ENCODE data around the gene RITA1. TPM values are rescaled to one million over a fixed set of nuclear protein-coding genes. Genes with fewer than 3 reads are reported as not detected.

Gene RITA1
- total RNA-seq, 1 donor from 2014 or later = 19.9 TPM

DNA sequence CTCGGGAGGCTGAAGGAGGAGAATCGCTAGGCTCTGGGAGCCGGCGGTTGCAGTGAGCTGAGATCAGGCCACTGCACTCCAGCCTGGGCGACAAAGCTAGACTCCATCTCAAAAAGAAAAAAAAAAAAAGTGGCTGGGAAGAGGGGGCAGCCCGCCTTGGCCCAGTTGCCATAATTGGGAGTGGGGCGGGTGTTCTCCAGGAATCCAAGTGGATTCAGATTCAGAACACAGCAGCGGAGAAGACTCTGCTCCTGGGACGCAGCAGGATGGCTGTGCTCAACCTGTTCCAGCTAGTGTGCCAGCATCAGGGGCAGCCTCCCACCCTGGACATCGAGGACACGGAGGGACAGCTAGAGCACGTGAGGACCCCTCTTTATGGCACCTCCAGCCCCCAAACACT lies 30.5 kb upstream of the RITA1 start:
- H3K4me3 Mint-ChIP-seq (ENCODE audit: unreplicated experiment) = no peak overlapping the region
- peaks cover 14% of the 10 kb centered on the region for H3K27me3 Mint-ChIP-seq (ENCODE audit: unreplicated experiment)
- DNase-seq (ENCODE audit: extremely low spot score, unreplicated experiment) = no peak
- H3K27ac Mint-ChIP-seq (ENCODE audit: unreplicated experiment) = no peak overlapping the region
- H3K4me1 Mint-ChIP-seq (ENCODE audit: unreplicated experiment) = peaks cover 9% of the 10 kb centered on the region
- no peaks in the 10 kb centered on the region for H3K9me3 Mint-ChIP-seq (ENCODE audit: unreplicated experiment)
- TF ChIP-seq, protein P1, sequence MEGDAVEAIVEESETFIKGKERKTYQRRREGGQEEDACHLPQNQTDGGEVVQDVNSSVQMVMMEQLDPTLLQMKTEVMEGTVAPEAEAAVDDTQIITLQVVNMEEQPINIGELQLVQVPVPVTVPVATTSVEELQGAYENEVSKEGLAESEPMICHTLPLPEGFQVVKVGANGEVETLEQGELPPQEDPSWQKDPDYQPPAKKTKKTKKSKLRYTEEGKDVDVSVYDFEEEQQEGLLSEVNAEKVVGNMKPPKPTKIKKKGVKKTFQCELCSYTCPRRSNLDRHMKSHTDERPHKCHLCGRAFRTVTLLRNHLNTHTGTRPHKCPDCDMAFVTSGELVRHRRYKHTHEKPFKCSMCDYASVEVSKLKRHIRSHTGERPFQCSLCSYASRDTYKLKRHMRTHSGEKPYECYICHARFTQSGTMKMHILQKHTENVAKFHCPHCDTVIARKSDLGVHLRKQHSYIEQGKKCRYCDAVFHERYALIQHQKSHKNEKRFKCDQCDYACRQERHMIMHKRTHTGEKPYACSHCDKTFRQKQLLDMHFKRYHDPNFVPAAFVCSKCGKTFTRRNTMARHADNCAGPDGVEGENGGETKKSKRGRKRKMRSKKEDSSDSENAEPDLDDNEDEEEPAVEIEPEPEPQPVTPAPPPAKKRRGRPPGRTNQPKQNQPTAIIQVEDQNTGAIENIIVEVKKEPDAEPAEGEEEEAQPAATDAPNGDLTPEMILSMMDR (IDR thresholded peaks at IDR 0.05) = no peak
- peaks cover 24% of the 10 kb centered on the region for H3K36me3 Mint-ChIP-seq (ENCODE audit: unreplicated experiment)

GRCh38 chr12:113155646-113156045 lies 29.9 kb upstream of the RITA1 start:
- DNase-seq (ENCODE audit: extremely low spot score, unreplicated experiment) = no peak

GRCh38 chr12:113157218-113157859 lies 28.2 kb upstream of the RITA1 start:
- Mint-ChIP-seq H3K27ac (ENCODE audit: unreplicated experiment) (no peak overlapping the region), H3K9me3 (ENCODE audit: unreplicated experiment) (no peaks in the 10 kb centered on the region), H3K4me3 (ENCODE audit: unreplicated experiment) (no peak overlapping the region), H3K36me3 (ENCODE audit: unreplicated experiment) (peaks cover 38% of the 10 kb centered on the region), H3K27me3 (ENCODE audit: unreplicated experiment) (peaks cover 8% of the 10 kb centered on the region), H3K4me1 (ENCODE audit: unreplicated experiment) (peaks cover 7% of the 10 kb centered on the region)
- no peak for DNase-seq (ENCODE audit: extremely low spot score, unreplicated experiment)
- TF ChIP-seq, protein P1 (IDR thresholded peaks at IDR 0.05) = no peak

More at GRCh38 chr12:113155646-113156045, 29.9 kb upstream of the RITA1 start:
- H3K4me1 Mint-ChIP-seq (ENCODE audit: unreplicated experiment) = peaks cover 6% of the 10 kb centered on the region
- TF ChIP-seq, protein P1 (IDR thresholded peaks at IDR 0.05) = no peak
- no peak overlapping the region for H3K4me3 Mint-ChIP-seq (ENCODE audit: unreplicated experiment)
- peaks cover 14% of the 10 kb centered on the region for H3K27me3 Mint-ChIP-seq (ENCODE audit: unreplicated experiment)
- peaks cover 28% of the 10 kb centered on the region for H3K36me3 Mint-ChIP-seq (ENCODE audit: unreplicated experiment)
- H3K27ac Mint-ChIP-seq (ENCODE audit: unreplicated experiment) = no peak overlapping the region
- H3K9me3 Mint-ChIP-seq (ENCODE audit: unreplicated experiment) = no peaks in the 10 kb centered on the region

- peaks cover 45% of the 10 kb centered on the region for H3K36me3 Mint-ChIP-seq (ENCODE audit: unreplicated experiment)
Measured at GRCh38 chr12:113158439-113159203, 26.9 kb upstream of the RITA1 start.

DNA sequence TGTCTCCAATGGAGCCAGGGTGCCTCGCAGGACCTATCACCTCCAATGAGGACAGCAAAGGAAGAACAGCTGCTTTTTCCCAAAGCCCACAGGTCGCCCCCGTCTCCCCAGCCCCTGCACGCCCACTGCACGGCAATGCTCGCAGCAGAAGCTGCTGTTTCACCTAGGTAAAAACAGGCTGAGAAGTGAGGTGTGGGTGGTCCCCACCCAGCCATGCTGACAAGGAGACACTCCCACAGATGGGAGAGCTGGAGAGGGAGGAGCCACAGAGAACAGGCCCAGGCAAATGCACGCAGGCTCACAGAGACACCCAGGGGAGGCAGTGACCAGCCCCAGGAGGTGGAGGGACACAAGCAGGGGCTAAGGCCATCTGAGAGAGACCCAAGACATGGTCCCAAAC lies 25.6 kb upstream of the RITA1 start:
- Mint-ChIP-seq H3K27me3 (ENCODE audit: unreplicated experiment) (no peaks in the 10 kb centered on the region), H3K4me3 (ENCODE audit: unreplicated experiment) (no peak overlapping the region), H3K9me3 (ENCODE audit: unreplicated experiment) (no peaks in the 10 kb centered on the region), H3K4me1 (ENCODE audit: unreplicated experiment) (peaks cover 2% of the 10 kb centered on the region), H3K36me3 (ENCODE audit: unreplicated experiment) (peaks cover 48% of the 10 kb centered on the region), H3K27ac (ENCODE audit: unreplicated experiment) (no peak overlapping the region)
- DNase-seq (ENCODE audit: extremely low spot score, unreplicated experiment) = no peak
- TF ChIP-seq, protein P1 (IDR thresholded peaks at IDR 0.05) = no peak

More at GRCh38 chr12:113158439-113159203, 26.9 kb upstream of the RITA1 start:
- H3K4me3 Mint-ChIP-seq (ENCODE audit: unreplicated experiment) = no peak overlapping the region
- H3K9me3 Mint-ChIP-seq (ENCODE audit: unreplicated experiment) = no peaks in the 10 kb centered on the region
- no peak overlapping the region for H3K27ac Mint-ChIP-seq (ENCODE audit: unreplicated experiment)
- peaks cover 2% of the 10 kb centered on the region for H3K4me1 Mint-ChIP-seq (ENCODE audit: unreplicated experiment)
- TF ChIP-seq, protein P1 (IDR thresholded peaks at IDR 0.05) = no peak
- H3K27me3 Mint-ChIP-seq (ENCODE audit: unreplicated experiment) = peaks cover 4% of the 10 kb centered on the region
- DNase-seq (ENCODE audit: extremely low spot score, unreplicated experiment) = no peak

Measured in osteocyte (in vitro differentiated cells).